Measurements from ENCODE around the gene TAF1.
"Not testable (repeated sequence)": the region's sequence is repeated elsewhere in the genome, so short reads cannot be mapped to it uniquely, and the experiment has no call there.

TAF1 gene

DNA sequence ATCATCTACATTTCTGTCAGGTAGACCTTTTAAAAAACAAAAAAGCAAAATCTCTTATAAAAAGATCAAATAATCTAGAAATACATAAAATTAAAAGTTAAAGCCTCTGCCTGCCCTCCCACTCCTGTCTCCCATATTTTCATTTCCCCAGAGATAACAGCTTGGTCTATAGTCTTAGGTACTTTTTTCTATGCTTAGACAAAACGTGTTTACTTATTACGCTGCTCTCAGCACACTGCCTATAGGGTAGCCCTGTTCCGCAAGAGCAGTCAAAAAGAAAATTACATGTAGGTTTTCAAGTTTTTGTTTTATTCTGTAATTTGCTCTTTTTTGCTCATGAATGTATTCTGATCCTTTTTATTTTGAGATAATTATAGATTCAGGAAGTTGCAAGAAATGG is 73.3 kb downstream of the TAF1 start:
- DNase-seq: no peak

- DNase-seq: no peak
These were observed 73.7 kb downstream of the TAF1 start for GRCh38 chrX:71439896-71440295.

- no peak for DNase-seq
These were observed 74.2 kb downstream of the TAF1 start for GRCh38 chrX:71440401-71440800.

- DNase-seq: not testable (repeated sequence)
These were observed 75.7 kb downstream of the TAF1 start for GRCh38 chrX:71441809-71442208.

- DNase-seq: no peak
These were observed 84.4 kb downstream of the TAF1 start for GRCh38 chrX:71450433-71451106.

- DNase-seq: not testable (repeated sequence)
These were observed 85.4 kb downstream of the TAF1 start for GRCh38 chrX:71451518-71451917.

DNA sequence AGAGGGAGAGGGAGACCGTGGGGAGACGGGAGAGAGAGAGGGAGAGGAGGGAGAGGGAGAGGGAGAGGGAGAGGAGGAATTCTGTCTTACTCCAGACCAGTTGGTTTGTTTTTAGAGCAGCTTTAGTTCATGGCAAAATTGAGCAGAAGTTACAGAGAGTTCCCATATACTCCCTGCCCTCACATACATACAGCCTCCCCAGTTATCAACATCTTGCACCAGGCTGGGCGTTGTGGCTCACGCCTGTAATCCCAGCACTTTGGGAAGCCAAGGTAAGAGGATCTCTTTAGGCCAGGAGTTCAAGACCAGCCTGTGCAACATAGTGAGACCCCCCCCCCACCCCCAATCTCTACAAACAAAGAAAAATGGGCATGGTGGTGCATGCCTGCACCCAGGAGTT is 86.9 kb downstream of the TAF1 start:
- DNase-seq: no peak

GRCh38 chrX:71454222-71454621 is 88.1 kb downstream of the TAF1 start:
- peak; percentile 9 for DNase-seq

- no peak for DNase-seq
These were observed 92.7 kb downstream of the TAF1 start for GRCh38 chrX:71458866-71459265.

GRCh38 chrX:71464968-71465367 is 98.8 kb downstream of the TAF1 start:
- no peak for DNase-seq

GRCh38 chrX:71466979-71467523 is 100.9 kb downstream of the TAF1 start:
- DNase-seq: no peak

GRCh38 chrX:71475785-71476540 is 109.8 kb downstream of the TAF1 start:
- peak; percentile 18 for DNase-seq

DNA sequence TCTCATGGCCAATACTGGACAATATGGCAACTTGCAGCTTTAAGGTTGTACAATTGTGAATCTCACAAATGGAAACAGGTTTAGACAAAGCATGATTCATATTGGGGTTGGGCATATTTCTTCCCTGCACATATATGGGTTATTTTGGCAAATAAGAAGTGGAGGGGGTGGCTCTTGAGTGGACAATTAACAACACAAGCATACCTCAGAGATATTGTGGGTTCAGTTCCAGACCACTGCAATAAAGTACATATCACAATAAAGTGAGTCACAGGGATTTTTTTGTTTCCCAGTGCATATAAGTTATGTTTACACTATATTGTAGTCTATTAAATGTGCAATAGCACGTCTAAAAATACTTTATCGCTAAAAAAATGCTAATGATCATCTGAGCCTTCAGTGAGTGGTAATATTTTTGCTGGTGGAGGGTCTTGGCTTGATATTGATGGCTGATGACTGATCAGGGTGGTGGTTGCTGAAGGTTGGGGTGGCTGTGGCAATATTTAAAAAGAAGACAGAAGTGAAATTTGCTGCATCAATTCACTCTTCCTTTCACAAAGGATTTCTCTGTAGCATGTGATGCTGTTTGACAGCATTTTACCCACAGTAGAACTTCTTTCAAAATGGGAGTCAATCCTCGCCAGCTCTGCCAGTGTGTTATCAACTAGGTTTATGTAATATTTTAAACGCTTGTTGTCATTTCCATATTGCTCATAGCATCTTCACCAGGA is 116.2 kb downstream of the TAF1 start:
- DNase-seq: no peak

GRCh38 chrX:71487814-71488213 is 121.7 kb downstream of the TAF1 start:
- DNase-seq: no peak

- DNase-seq: peak; percentile 7
These were observed 123.4 kb downstream of the TAF1 start for GRCh38 chrX:71489540-71489939.

DNA sequence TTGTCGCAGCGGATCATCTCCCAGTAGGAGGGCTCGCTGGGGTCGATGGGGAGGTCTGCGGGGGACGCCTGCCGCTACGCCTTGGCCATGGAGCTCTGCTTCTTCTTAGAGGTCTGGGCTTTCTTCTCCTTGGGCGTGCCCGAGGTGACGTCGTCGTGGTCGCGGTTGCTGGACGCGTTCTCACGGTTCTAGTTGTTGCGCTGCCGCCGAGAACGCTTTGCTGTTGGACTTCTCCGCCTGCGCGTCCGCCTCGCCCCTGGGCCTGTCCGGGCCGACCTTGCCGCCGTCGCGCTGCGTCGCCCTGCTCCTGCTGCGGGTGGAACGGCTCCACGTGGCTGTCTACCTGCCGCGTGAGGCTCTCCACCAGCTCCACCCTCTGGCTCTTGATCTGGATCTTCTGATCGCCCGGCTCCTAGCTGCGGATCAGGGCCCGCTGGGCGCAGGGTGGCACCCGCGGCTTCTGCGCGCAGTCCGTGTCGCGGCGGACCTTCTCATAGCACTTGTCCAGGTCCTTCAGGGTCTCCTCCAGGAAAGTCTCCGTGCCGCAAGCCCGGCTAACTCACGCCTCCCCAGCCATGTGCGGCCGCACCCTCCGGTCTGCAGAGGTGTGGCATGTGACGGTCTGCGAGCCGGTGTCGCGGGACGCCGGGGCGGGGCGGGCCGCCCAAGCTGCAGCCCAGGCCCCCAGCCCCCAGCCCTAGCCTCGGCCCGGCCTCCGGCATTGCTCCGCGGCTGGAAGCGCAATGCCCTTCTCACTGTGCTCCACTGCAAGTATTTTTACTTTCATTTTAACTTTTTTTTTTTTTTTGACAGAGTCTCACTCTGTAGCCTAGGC is 126.3 kb downstream of the TAF1 start:
- peak; percentile 55 for DNase-seq

DNA sequence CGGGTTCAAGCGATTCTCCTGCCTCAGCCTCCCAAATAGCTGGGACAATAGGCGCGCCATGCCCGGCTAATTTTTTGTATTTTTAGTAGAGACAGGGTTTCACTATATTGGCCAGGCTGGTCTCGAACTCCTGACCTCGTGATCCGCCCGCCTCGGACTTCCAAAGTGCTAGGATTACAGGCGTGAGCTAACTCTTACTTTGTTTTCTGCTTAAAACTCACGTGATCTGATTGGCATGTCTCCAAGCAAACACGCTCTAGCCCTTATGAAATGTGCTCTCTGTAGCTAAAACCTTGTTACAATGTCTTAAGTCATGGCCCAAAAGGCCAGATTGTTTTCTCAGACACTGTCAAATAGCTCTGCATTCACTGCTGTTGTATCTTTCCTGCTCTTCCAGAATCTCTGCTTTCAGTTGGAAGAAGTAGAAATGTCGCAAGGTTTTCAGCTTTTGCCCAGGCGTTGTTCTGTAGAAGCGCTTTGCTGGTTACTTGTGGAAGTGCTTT is 127.0 kb downstream of the TAF1 start:
- DNase-seq: no peak

GRCh38 chrX:71495979-71496378 is 129.8 kb downstream of the TAF1 start:
- DNase-seq: not testable (repeated sequence)

- DNase-seq: no peak
These were observed 130.3 kb downstream of the TAF1 start for GRCh38 chrX:71496476-71496875.

- DNase-seq: not testable (repeated sequence)
These were observed 135.9 kb downstream of the TAF1 start for GRCh38 chrX:71502080-71502479.

- DNase-seq: no peak
These were observed 138.2 kb downstream of the TAF1 start for GRCh38 chrX:71504346-71504745.

GRCh38 chrX:71509289-71509688 is 143.1 kb downstream of the TAF1 start:
- DNase-seq: no peak
